ENCODE measurements around the gene TMEM190. TPM values are rescaled to one million over a fixed set of nuclear protein-coding genes. Genes with fewer than 3 reads are reported as not detected.

Gene TMEM190
- total RNA-seq, 2 experiments from 2014 or later: not detected

Other genes with a start within 250 kb of the TMEM190 start
- gene TNNT1, start 227.6 kb upstream of the TMEM190 start, total RNA-seq: under 1 TPM in 1 of 2 experiments, not detected in 1; 0.32 TPM
- gene TNNI3, start 219.1 kb upstream of the TMEM190 start, total RNA-seq: not detected
- gene DNAAF3, start 210.2 kb upstream of the TMEM190 start, total RNA-seq: not detected
- under 1 TPM in 1 of 2 experiments, not detected in 1; 0.17 TPM for gene SYT5, start 196.5 kb upstream of the TMEM190 start, total RNA-seq
- gene PTPRH, start 167.3 kb upstream of the TMEM190 start, total RNA-seq: not detected
- 10 to 100 TPM; 12.7 to 16.7 TPM for gene TMEM86B, start 148.1 kb upstream of the TMEM190 start, total RNA-seq
- 100 to 1,000 TPM; 189 to 222 TPM for gene PPP6R1, start 117.8 kb upstream of the TMEM190 start, total RNA-seq
- gene HSPBP1, start 96.7 kb upstream of the TMEM190 start, total RNA-seq: 10 to 100 TPM; 23.1 to 26.9 TPM
- gene BRSK1, start 92.8 kb upstream of the TMEM190 start, total RNA-seq: 1 to 10 TPM; 6.8 TPM
- gene TMEM150B, start 51.5 kb upstream of the TMEM190 start, total RNA-seq: under 1 TPM in 1 of 2 experiments, not detected in 1; 0.79 TPM
- gene KMT5C, start 37.0 kb upstream of the TMEM190 start, total RNA-seq: 10 to 100 TPM; 21.7 to 28.3 TPM
- not detected for gene COX6B2, start 22.1 kb upstream of the TMEM190 start, total RNA-seq
- gene GARIN5B, start 13.6 kb upstream of the TMEM190 start, total RNA-seq: not detected
- under 1 TPM; 0.27 TPM for gene IL11, start 6.4 kb upstream of the TMEM190 start, total RNA-seq
- 10 to 100 TPM; 20.6 to 29.8 TPM for gene TMEM238, start 7.5 kb downstream of the TMEM190 start, total RNA-seq
- gene RPL28, start 9.1 kb downstream of the TMEM190 start, total RNA-seq: 1,000 to 10,000 TPM; 3,109 to 3,457 TPM
- gene UBE2S, start 31.0 kb downstream of the TMEM190 start, total RNA-seq: 100 to 1,000 TPM; 238 to 255 TPM
- not detected for gene SHISA7, start 66.5 kb downstream of the TMEM190 start, total RNA-seq
- gene ISOC2, start 84.8 kb downstream of the TMEM190 start, total RNA-seq: 10 to 100 TPM; 18.9 to 20.7 TPM
- gene C19orf85, start 87.9 kb downstream of the TMEM190 start, total RNA-seq: not detected
- 1 to 10 TPM; 7.3 to 9.7 TPM for gene ZNF628, start 99.8 kb downstream of the TMEM190 start, total RNA-seq
- 10 to 100 TPM; 11.7 TPM for gene NAT14, start 108.4 kb downstream of the TMEM190 start, total RNA-seq
- gene SSC5D, start 111.6 kb downstream of the TMEM190 start, total RNA-seq: under 1 TPM; 0.42 to 0.98 TPM
- gene SBK2, start 160.3 kb downstream of the TMEM190 start, total RNA-seq: not detected
- not detected for gene SBK3, start 168.7 kb downstream of the TMEM190 start, total RNA-seq
- gene ZNF579, start 204.0 kb downstream of the TMEM190 start, total RNA-seq: 1 to 10 TPM; 7.0 to 8.0 TPM
- 10 to 100 TPM; 15.3 to 16.9 TPM for gene FIZ1, start 222.7 kb downstream of the TMEM190 start, total RNA-seq
- 10 to 100 TPM; 31.2 to 32.9 TPM for gene ZNF524, start 223.5 kb downstream of the TMEM190 start, total RNA-seq
- gene ZNF865, start 228.8 kb downstream of the TMEM190 start, total RNA-seq: 10 to 100 TPM; 14.2 TPM
- 1 to 10 TPM; 4.3 to 5.8 TPM for gene ZNF784, start 247.7 kb downstream of the TMEM190 start, total RNA-seq

All from activated CD4-positive, alpha-beta T cell treated with anti-CD3 and anti-CD28 coated beads, Interleukin-2, amount 10 ng/mL, durations not matched to agents 7 days and 5 days (primary cell).